Testis (tissue), 3 donors: ENCODE data around the gene WWC1. TPM values are rescaled to one million over a fixed set of nuclear protein-coding genes. Genes with fewer than 3 reads are reported as not detected.
"Not testable (repeated sequence)": the region's sequence is repeated elsewhere in the genome, so short reads cannot be mapped to it uniquely, and the experiment has no call there.

ENCODE experiments used
- DNase-seq: peaks from one replicate; pipeline ENCODE4 v3.0.0-alpha.2; 2019
- H3K27ac ChIP-seq, 2 donors: fragments of 200-600 bp; sonication (generic); one replicate each; pipeline ENCODE4 v1.5.1; 2019
- H3K27me3 ChIP-seq: fragments of 200-600 bp; sonication (generic); one replicate; pipeline ENCODE4 v1.5.1; 2019
- H3K36me3 ChIP-seq: fragments of 200-600 bp; sonication (generic); one replicate; pipeline ENCODE4 v1.5.1; 2017; ENCODE audit warnings: low read depth; ENCODE audit errors: missing control alignments
- H3K4me1 ChIP-seq: fragments of 200-600 bp; sonication (generic); one replicate; pipeline ENCODE4 v1.5.1; 2019
- H3K4me3 ChIP-seq, 2 donors: fragments of 200-600 bp; sonication (generic); one replicate each; pipeline ENCODE4 v1.5.1; 2017 to 2019
- H3K9me3 ChIP-seq: fragments of 200-600 bp; sonication (generic); one replicate; pipeline ENCODE4 v1.5.1; 2017
- POLR2A ChIP-seq: fragments of 450-650 bp; IDR thresholded peaks from one replicate; pipeline ENCODE4 v1.6.1; 2017; ENCODE audit warnings: antibody characterized with exemption, mild to moderate bottlenecking, moderate library complexity
- WGBS, 2 donors: methylation state at CpG; one replicate each; pipeline ENCODE4 v1.1.5; 2018; 5-methylcytosine and 5-hydroxymethylcytosine counted together
- intact Hi-C: fragments of 100-400 bp; cut with DNase I; formaldehyde crosslinking; loops from one replicate; pipeline ENCODE4 v1.15.1; 2023; ENCODE audit warnings: low total_unique reads
- polyA plus RNA-seq: library from polyadenylated mRNA; stranded (reverse); fragments of 350-450 nt; fragmentation: Illumina TruSeq; extraction: RNeasy Lipid Tissue Mini Kit (QIAGEN cat#74804); gene quantifications from one replicate; pipeline ENCODE4 v1.2.3, GENCODE V29; 2014; ENCODE audit warnings: low read depth, low replicate concordance; ENCODE audit not compliant: insufficient read depth
- total RNA-seq, 2 donors: library from RNA; depleted of rRNA; stranded (reverse); fragments of >200 nt; gene quantifications; one replicate each; pipeline ENCODE4 v1.2.3, GENCODE V29; 2016
- TF ChIP-seq, protein P1 (sequence below), 3 experiments: fragments of 450-650 bp in 2 of 3; fragments of 200-600 bp in 1 of 3; sonication (generic) in 1 of 3; IDR thresholded peaks; one replicate each; pipeline ENCODE4 v1.5.1; 2016 to 2019; ENCODE audit warnings: antibody characterized with exemption in 3 of 3, mild to moderate bottlenecking in 2 of 3, moderate library complexity in 1 of 3

The WWC1 gene
- total and polyA plus RNA-seq, 3 donors from 2014 or later = 3.7 to 6.0 (median 5.6) TPM

DNA sequence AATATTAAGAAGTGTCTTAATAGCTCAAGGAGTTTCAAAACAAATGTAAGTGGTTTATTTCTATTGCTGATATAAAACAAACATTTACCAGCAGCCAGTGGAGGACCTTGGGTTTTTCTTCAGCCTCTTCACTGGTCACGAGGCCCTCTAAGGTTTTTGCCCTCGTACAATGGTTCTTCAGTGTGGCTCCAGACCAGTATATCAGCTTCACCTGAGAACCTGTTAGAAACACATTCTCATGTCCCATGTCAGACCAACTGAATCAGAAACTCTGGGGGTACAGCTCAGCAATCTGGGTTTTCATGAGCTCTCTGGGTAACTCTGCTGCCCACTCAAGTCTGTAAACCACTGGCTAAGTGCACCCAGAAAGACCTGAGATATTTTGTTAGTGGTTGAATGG is 12.9 kb downstream of the WWC1 start:
- TF ChIP-seq POLR2A = no peak
- TF ChIP-seq, protein P1, sequence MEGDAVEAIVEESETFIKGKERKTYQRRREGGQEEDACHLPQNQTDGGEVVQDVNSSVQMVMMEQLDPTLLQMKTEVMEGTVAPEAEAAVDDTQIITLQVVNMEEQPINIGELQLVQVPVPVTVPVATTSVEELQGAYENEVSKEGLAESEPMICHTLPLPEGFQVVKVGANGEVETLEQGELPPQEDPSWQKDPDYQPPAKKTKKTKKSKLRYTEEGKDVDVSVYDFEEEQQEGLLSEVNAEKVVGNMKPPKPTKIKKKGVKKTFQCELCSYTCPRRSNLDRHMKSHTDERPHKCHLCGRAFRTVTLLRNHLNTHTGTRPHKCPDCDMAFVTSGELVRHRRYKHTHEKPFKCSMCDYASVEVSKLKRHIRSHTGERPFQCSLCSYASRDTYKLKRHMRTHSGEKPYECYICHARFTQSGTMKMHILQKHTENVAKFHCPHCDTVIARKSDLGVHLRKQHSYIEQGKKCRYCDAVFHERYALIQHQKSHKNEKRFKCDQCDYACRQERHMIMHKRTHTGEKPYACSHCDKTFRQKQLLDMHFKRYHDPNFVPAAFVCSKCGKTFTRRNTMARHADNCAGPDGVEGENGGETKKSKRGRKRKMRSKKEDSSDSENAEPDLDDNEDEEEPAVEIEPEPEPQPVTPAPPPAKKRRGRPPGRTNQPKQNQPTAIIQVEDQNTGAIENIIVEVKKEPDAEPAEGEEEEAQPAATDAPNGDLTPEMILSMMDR (IDR thresholded peaks at IDR 0.05) = no peak
- no peak for DNase-seq
- 96 to 97% methylated on average over 2 of the region's 2 CpGs for WGBS, 2 donors
- Histone ChIP-seq H3K4me1 (no peaks in the 10 kb centered on the region), H3K27me3 (no peaks in the 10 kb centered on the region), H3K9me3 (no peaks in the 10 kb centered on the region), H3K27ac (no peak overlapping the region), H3K36me3 (no peaks in the 10 kb centered on the region), H3K4me3 (no peak overlapping the region)
- intact Hi-C loops = no loop called here

DNA sequence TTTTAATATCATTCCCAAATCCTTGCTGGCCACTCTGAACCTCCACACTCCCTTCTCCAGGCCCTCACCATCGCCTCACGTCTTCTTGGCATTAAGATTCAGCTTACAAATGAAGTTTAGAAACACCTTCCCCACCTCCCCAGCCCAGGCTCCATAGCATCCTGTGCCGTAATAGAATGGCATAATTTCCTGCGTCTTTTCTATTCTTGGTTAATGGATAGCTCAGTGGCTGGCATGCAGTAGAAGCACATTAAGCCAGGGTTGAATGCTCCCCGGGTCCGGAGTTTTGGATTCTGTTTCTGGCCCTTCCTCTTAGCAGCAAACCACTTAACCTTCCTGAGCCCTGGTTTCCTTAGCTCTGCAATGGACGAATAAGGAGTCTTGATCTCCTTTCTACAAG is 13.8 kb downstream of the WWC1 start:
- DNase-seq = no peak
- H3K4me3 ChIP-seq = no peak overlapping the region
- TF ChIP-seq POLR2A = no peak
- TF ChIP-seq, protein P1 (IDR thresholded peaks at IDR 0.05) = no peak
- no peaks in the 10 kb centered on the region for H3K27me3 ChIP-seq
- WGBS, 2 donors = 88 to 93% methylated on average over 7 of the region's 7 CpGs
- no peaks in the 10 kb centered on the region for H3K9me3 ChIP-seq
- H3K4me1 ChIP-seq = no peaks in the 10 kb centered on the region
- no peaks in the 10 kb centered on the region for H3K36me3 ChIP-seq
- H3K27ac ChIP-seq = no peak overlapping the region
- intact Hi-C loops = no loop called here

DNA sequence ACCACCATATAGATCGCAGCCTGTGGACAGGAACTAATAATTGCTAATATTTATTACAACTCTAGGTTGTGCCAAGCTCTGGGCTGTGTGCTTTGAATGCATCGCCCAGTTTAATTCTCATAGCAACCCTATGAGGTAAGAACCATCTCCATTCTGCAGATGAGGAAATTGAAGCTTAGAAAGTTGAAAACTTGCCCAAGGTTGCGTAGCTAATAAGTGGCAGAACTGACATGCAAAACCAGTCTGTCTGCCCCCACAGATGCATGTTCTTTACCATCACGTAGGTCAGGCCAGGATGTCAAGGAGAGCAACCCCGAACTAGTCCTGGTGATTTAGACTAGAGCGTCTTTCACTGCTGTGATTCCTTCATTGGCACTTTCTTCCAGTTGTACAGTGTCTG is 15.6 kb downstream of the WWC1 start:
- Histone ChIP-seq H3K9me3 (no peaks in the 10 kb centered on the region), H3K36me3 (no peaks in the 10 kb centered on the region), H3K4me3 (no peak overlapping the region), H3K27ac (no peak overlapping the region), H3K4me1 (no peaks in the 10 kb centered on the region), H3K27me3 (no peaks in the 10 kb centered on the region)
- no peak for DNase-seq
- TF ChIP-seq, protein P1 (IDR thresholded peaks at IDR 0.05) = no peak
- no peak for TF ChIP-seq POLR2A
- intact Hi-C loops = no loop called here
- 88 to 94% methylated on average over 6 of the region's 6 CpGs for WGBS, 2 donors

- no peak overlapping the region for H3K27ac ChIP-seq
- DNase-seq = no peak
- no peaks in the 10 kb centered on the region for H3K4me1 ChIP-seq
- H3K4me3 ChIP-seq = no peak overlapping the region
- intact Hi-C loops = no loop called here
- H3K9me3 ChIP-seq = no peaks in the 10 kb centered on the region
- TF ChIP-seq, protein P1 (IDR thresholded peaks at IDR 0.05) = no peak
- TF ChIP-seq POLR2A = no peak
- WGBS, 2 donors = 87 to 90% methylated on average over 4 of the region's 4 CpGs
- H3K36me3 ChIP-seq = no peaks in the 10 kb centered on the region
- no peaks in the 10 kb centered on the region for H3K27me3 ChIP-seq
These were observed 16.6 kb downstream of the WWC1 start for GRCh38 chr5:168307925-168308584.

GRCh38 chr5:168308976-168309598 is 17.6 kb downstream of the WWC1 start:
- 94 to 97% methylated on average over 6 of the region's 6 CpGs for WGBS, 2 donors
- no peaks in the 10 kb centered on the region for H3K27me3 ChIP-seq
- no peak for DNase-seq
- H3K36me3 ChIP-seq = no peaks in the 10 kb centered on the region
- TF ChIP-seq, protein P1 (IDR thresholded peaks at IDR 0.05) = no peak
- no peak for TF ChIP-seq POLR2A
- H3K4me1 ChIP-seq = no peaks in the 10 kb centered on the region
- no peak overlapping the region for H3K27ac ChIP-seq
- H3K9me3 ChIP-seq = no peaks in the 10 kb centered on the region
- H3K4me3 ChIP-seq = no peak overlapping the region
- intact Hi-C loops = no loop called here

DNA sequence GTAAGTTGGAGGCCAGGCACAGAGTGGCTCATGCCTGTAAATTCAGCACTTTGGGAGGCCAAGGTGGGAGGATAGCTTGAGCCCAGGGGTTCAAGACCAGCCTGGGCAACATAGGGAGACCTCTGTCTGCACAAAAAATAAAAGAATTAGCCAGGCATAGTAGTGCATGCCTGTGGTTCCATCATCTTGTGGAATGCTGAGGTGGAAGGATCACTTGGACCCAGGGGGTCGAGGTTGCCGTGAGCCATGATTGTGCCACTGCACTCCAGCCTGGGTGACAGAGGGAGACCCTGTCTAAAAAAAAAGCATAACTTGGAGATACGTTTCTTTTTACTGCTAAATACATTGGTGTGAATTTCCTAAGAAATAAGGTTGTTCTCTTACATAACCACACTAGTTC is 19.1 kb downstream of the WWC1 start:
- H3K27ac ChIP-seq, H3K4me1 ChIP-seq, intact Hi-C loops, DNase-seq, H3K4me3 ChIP-seq, H3K9me3 ChIP-seq, H3K27me3 ChIP-seq, H3K36me3 ChIP-seq: not testable (repeated sequence)
- 91 to 96% methylated on average over 3 of the region's 3 CpGs for WGBS, 2 donors
